Spinal cord (tissue), 10 donors: ENCODE measurements around the gene GRM8. TPM values are rescaled to one million over a fixed set of nuclear protein-coding genes. Genes with fewer than 3 reads are reported as not detected.

ENCODE experiments used
- DNase-seq, 6 donors: peaks; one replicate each; pipeline versions ENCODE4 v3.0.0 to v3.0.0-alpha.2; 2013 to 2015; ENCODE audit warnings: low spot score in 6 of 6, low read depth in 4 of 6
- H3K27ac ChIP-seq: one replicate; pipeline ENCODE4 v1.5.1; 2013; ENCODE audit warnings: low read depth, low read length, control low read depth
- H3K27me3 ChIP-seq: one replicate; pipeline ENCODE4 v1.6.1; 2013; ENCODE audit warnings: low read length; ENCODE audit not compliant: control insufficient read depth, insufficient read depth
- H3K36me3 ChIP-seq: one replicate; pipeline ENCODE4 v1.6.1; 2013; ENCODE audit warnings: low read length; ENCODE audit not compliant: control insufficient read depth, insufficient read depth
- H3K4me1 ChIP-seq: one replicate; pipeline ENCODE4 v1.6.1; 2013; ENCODE audit warnings: low read length; ENCODE audit not compliant: control insufficient read depth, insufficient read depth
- H3K4me3 ChIP-seq: one replicate; pipeline ENCODE4 v1.5.1; 2013; ENCODE audit warnings: low read depth, low read length, control low read depth
- H3K9me3 ChIP-seq: one replicate; pipeline ENCODE4 v1.6.1; 2013; ENCODE audit warnings: low read length; ENCODE audit not compliant: control insufficient read depth, insufficient read depth
- WGBS: methylation state at CpG from one replicate; pipeline ENCODE4 v1.1.5; 2013; ENCODE audit warnings: missing lambda C conversion rate; ENCODE audit not compliant: insufficient coverage; 5-methylcytosine and 5-hydroxymethylcytosine counted together
- polyA plus RNA-seq, 2 donors: library from polyadenylated mRNA; unstranded; fragments of 120-200 nt; gene quantifications; one replicate each; pipeline ENCODE4 v1.2.1, GENCODE V29; 2013; ENCODE audit not compliant: insufficient read length in 2 of 2
- total RNA-seq, 2 donors: library from RNA; depleted of rRNA in 1 of 2; stranded (reverse); fragments of 120-200 nt in 1 of 2; fragments of >200 nt in 1 of 2; gene quantifications; one replicate each; pipeline versions ENCODE4 v1.2.3 to v1.2.4, GENCODE V29; 2013 to 2014
- donor health status: healthy.

Gene GRM8
- total and polyA plus RNA-seq, 4 donors = 15.6 to 26.1 (median 20.7) TPM

- DNase-seq = no peak
- no peaks in the 10 kb centered on the region for H3K36me3 ChIP-seq
- no peaks in the 10 kb centered on the region for H3K9me3 ChIP-seq
- no peaks in the 10 kb centered on the region for H3K27me3 ChIP-seq
- WGBS = 100% methylated on average over 1 of the region's 2 CpGs
- H3K4me1 ChIP-seq = no peaks in the 10 kb centered on the region
- no peak overlapping the region for H3K4me3 ChIP-seq
- no peak overlapping the region for H3K27ac ChIP-seq
These were observed 792.1 kb downstream of the GRM8 start for GRCh38 chr7:126460664-126461063.

- Histone ChIP-seq H3K4me1 (no peaks in the 10 kb centered on the region), H3K36me3 (no peaks in the 10 kb centered on the region), H3K27me3 (no peaks in the 10 kb centered on the region), H3K27ac (no peak overlapping the region), H3K4me3 (no peak overlapping the region), H3K9me3 (no peaks in the 10 kb centered on the region)
- peak in 1 of 6 donors; percentile 17 for DNase-seq
- 60% methylated on average over 1 of the region's 3 CpGs for WGBS
These were observed 799.6 kb downstream of the GRM8 start for GRCh38 chr7:126453104-126453503.

GRCh38 chr7:126450269-126450671 is 802.5 kb downstream of the GRM8 start:
- Histone ChIP-seq H3K27me3 (no peaks in the 10 kb centered on the region), H3K4me1 (no peaks in the 10 kb centered on the region), H3K9me3 (no peaks in the 10 kb centered on the region), H3K4me3 (no peak overlapping the region), H3K27ac (no peak overlapping the region), H3K36me3 (no peaks in the 10 kb centered on the region)
- 70% methylated on average over 4 of the region's 4 CpGs for WGBS
- no peak for DNase-seq

GRCh38 chr7:126449611-126450268 is 803.0 kb downstream of the GRM8 start:
- Histone ChIP-seq H3K4me3 (no peak overlapping the region), H3K27ac (no peak overlapping the region), H3K36me3 (no peaks in the 10 kb centered on the region), H3K9me3 (no peaks in the 10 kb centered on the region), H3K27me3 (no peaks in the 10 kb centered on the region), H3K4me1 (no peaks in the 10 kb centered on the region)
- WGBS = no CpG with 5 or more reads among the region's 3 CpGs
- no peak for DNase-seq

- H3K36me3 ChIP-seq = no peaks in the 10 kb centered on the region
- no peak overlapping the region for H3K4me3 ChIP-seq
- no CpG with 5 or more reads among the region's 2 CpGs for WGBS
- DNase-seq = no peak
- H3K27ac ChIP-seq = no peak overlapping the region
- no peaks in the 10 kb centered on the region for H3K9me3 ChIP-seq
- no peaks in the 10 kb centered on the region for H3K4me1 ChIP-seq
- H3K27me3 ChIP-seq = no peaks in the 10 kb centered on the region
These were observed 804.8 kb downstream of the GRM8 start for GRCh38 chr7:126447984-126448383.

GRCh38 chr7:126445991-126446390 is 806.8 kb downstream of the GRM8 start:
- no peaks in the 10 kb centered on the region for H3K27me3 ChIP-seq
- no peak overlapping the region for H3K27ac ChIP-seq
- DNase-seq = no peak
- H3K36me3 ChIP-seq = no peaks in the 10 kb centered on the region
- H3K4me1 ChIP-seq = no peaks in the 10 kb centered on the region
- H3K9me3 ChIP-seq = no peaks in the 10 kb centered on the region
- WGBS = 95% methylated on average over 5 of the region's 6 CpGs
- no peak overlapping the region for H3K4me3 ChIP-seq

GRCh38 chr7:126443951-126444350 is 808.8 kb downstream of the GRM8 start:
- no peaks in the 10 kb centered on the region for H3K4me1 ChIP-seq
- no peaks in the 10 kb centered on the region for H3K9me3 ChIP-seq
- no peak overlapping the region for H3K27ac ChIP-seq
- H3K27me3 ChIP-seq = no peaks in the 10 kb centered on the region
- no peaks in the 10 kb centered on the region for H3K36me3 ChIP-seq
- no peak for DNase-seq
- WGBS = no CpG with 5 or more reads among the region's 1 CpG
- no peak overlapping the region for H3K4me3 ChIP-seq

- 100% methylated on average over 1 of the region's 3 CpGs for WGBS
- no peaks in the 10 kb centered on the region for H3K36me3 ChIP-seq
- H3K4me1 ChIP-seq = no peaks in the 10 kb centered on the region
- peak in 1 of 6 donors; percentile 27 for DNase-seq
- H3K27me3 ChIP-seq = no peaks in the 10 kb centered on the region
- no peak overlapping the region for H3K4me3 ChIP-seq
- no peaks in the 10 kb centered on the region for H3K9me3 ChIP-seq
- no peak overlapping the region for H3K27ac ChIP-seq
These were observed 809.8 kb downstream of the GRM8 start for GRCh38 chr7:126442908-126443307.

- no peaks in the 10 kb centered on the region for H3K4me1 ChIP-seq
- H3K27me3 ChIP-seq = no peaks in the 10 kb centered on the region
- no peaks in the 10 kb centered on the region for H3K9me3 ChIP-seq
- no peaks in the 10 kb centered on the region for H3K36me3 ChIP-seq
- H3K4me3 ChIP-seq = no peak overlapping the region
- DNase-seq = no peak
- no peak overlapping the region for H3K27ac ChIP-seq
- WGBS = 100% methylated on average over 1 of the region's 2 CpGs
These were observed 811.0 kb downstream of the GRM8 start for GRCh38 chr7:126441745-126442144.

- Histone ChIP-seq H3K4me1 (no peaks in the 10 kb centered on the region), H3K27ac (no peak overlapping the region), H3K36me3 (no peaks in the 10 kb centered on the region), H3K27me3 (no peaks in the 10 kb centered on the region), H3K4me3 (no peak overlapping the region), H3K9me3 (no peaks in the 10 kb centered on the region)
- DNase-seq = no peak
- no CpG with 5 or more reads among the region's 2 CpGs for WGBS
These were observed 812.2 kb downstream of the GRM8 start for GRCh38 chr7:126440542-126440941.
